ENCODE measurements around the gene RXFP1.

RXFP1 gene

GRCh38 chr4:158521484-158522088 is at the start of gene RXFP1:
Gene RXFP1 (plus strand): TSS chr4:158521882. CDS start chr4:158521977, 95 bp downstream.
- in situ Hi-C loops (cut with MboI; ENCODE audit: low sequenced_read_pairs), result no loop called here

- in situ Hi-C loops (cut with MboI; ENCODE audit: low sequenced_read_pairs), result no loop called here
These were observed 39.9 kb upstream of the RXFP1 start for GRCh38 chr4:158481811-158482210.

GRCh38 chr4:158484173-158484885 is 37.4 kb upstream of the RXFP1 start:
- in situ Hi-C loops (cut with MboI; ENCODE audit: low sequenced_read_pairs), result no loop called here

- in situ Hi-C loops (cut with MboI; ENCODE audit: low sequenced_read_pairs), result no loop called here
These were observed 31.1 kb upstream of the RXFP1 start for GRCh38 chr4:158490629-158491028.

- in situ Hi-C loops (cut with MboI; ENCODE audit: low sequenced_read_pairs), result no loop called here
These were observed 29.3 kb upstream of the RXFP1 start for GRCh38 chr4:158492391-158492790.

GRCh38 chr4:158496030-158496741 is 25.5 kb upstream of the RXFP1 start:
- in situ Hi-C loops (cut with MboI; ENCODE audit: low sequenced_read_pairs), result no loop called here

- in situ Hi-C loops (cut with MboI; ENCODE audit: low sequenced_read_pairs), result no loop called here
These were observed 21.6 kb upstream of the RXFP1 start for GRCh38 chr4:158500054-158500453.

- in situ Hi-C loops (cut with MboI; ENCODE audit: low sequenced_read_pairs), result no loop called here
These were observed 8.4 kb upstream of the RXFP1 start for GRCh38 chr4:158513256-158513655.

GRCh38 chr4:158519226-158519625 is 2.5 kb upstream of the RXFP1 start:
- in situ Hi-C loops (cut with MboI; ENCODE audit: low sequenced_read_pairs), result no loop called here

- in situ Hi-C loops (cut with MboI; ENCODE audit: low sequenced_read_pairs), result no loop called here
These were observed 2.4 kb downstream of the RXFP1 start for GRCh38 chr4:158523990-158524535.

- in situ Hi-C loops (cut with MboI; ENCODE audit: low sequenced_read_pairs), result no loop called here
These were observed 5.8 kb downstream of the RXFP1 start for GRCh38 chr4:158527516-158527915.

GRCh38 chr4:158529505-158529904 is 7.8 kb downstream of the RXFP1 start:
- in situ Hi-C loops (cut with MboI; ENCODE audit: low sequenced_read_pairs), result no loop called here

GRCh38 chr4:158530381-158530780 is 8.7 kb downstream of the RXFP1 start:
- in situ Hi-C loops (cut with MboI; ENCODE audit: low sequenced_read_pairs), result no loop called here

- in situ Hi-C loops (cut with MboI; ENCODE audit: low sequenced_read_pairs), result no loop called here
These were observed 9.2 kb downstream of the RXFP1 start for GRCh38 chr4:158530898-158531297.

GRCh38 chr4:158532556-158533231 is 11.0 kb downstream of the RXFP1 start:
- in situ Hi-C loops (cut with MboI; ENCODE audit: low sequenced_read_pairs), result no loop called here

- in situ Hi-C loops (cut with MboI; ENCODE audit: low sequenced_read_pairs), result no loop called here
These were observed 13.0 kb downstream of the RXFP1 start for GRCh38 chr4:158534727-158535126.

GRCh38 chr4:158535130-158535614 is 13.5 kb downstream of the RXFP1 start:
- in situ Hi-C loops (cut with MboI; ENCODE audit: low sequenced_read_pairs), result no loop called here

GRCh38 chr4:158536833-158537232 is 15.2 kb downstream of the RXFP1 start:
- in situ Hi-C loops (cut with MboI; ENCODE audit: low sequenced_read_pairs), result no loop called here

- in situ Hi-C loops (cut with MboI; ENCODE audit: low sequenced_read_pairs), result no loop called here
These were observed 16.5 kb downstream of the RXFP1 start for GRCh38 chr4:158538176-158538575.

- in situ Hi-C loops (cut with MboI; ENCODE audit: low sequenced_read_pairs), result no loop called here
These were observed 17.2 kb downstream of the RXFP1 start for GRCh38 chr4:158538911-158539310.
